Muscle layer of duodenum (tissue), 2 donors: ENCODE measurements around the gene ACER2.

Source experiments
- H3K27ac ChIP-seq: one replicate; pipeline ENCODE4 v1.7.0; 2013; ENCODE audit warnings: mild to moderate bottlenecking, low read length
- H3K27me3 ChIP-seq: one replicate; pipeline ENCODE4 v1.7.0; 2013; ENCODE audit warnings: low read depth, mild to moderate bottlenecking, control low read depth, low read length
- H3K36me3 ChIP-seq, 2 donors: one replicate each; pipeline ENCODE4 v1.7.0; 2013; ENCODE audit warnings: low read length in 2 of 2, control low read depth in 1 of 2, mild to moderate bottlenecking in 1 of 2; ENCODE audit not compliant: insufficient read depth in 2 of 2, control insufficient read depth in 1 of 2
- H3K4me1 ChIP-seq, 2 donors: one replicate each; pipeline ENCODE4 v1.7.0; 2013; ENCODE audit warnings: low read length in 2 of 2, mild to moderate bottlenecking in 2 of 2, control low read depth in 1 of 2, moderate library complexity in 1 of 2; ENCODE audit not compliant: insufficient read depth in 2 of 2, control insufficient read depth in 1 of 2
- H3K4me3 ChIP-seq, 2 donors: one replicate each; pipeline ENCODE4 v1.7.0; 2013; ENCODE audit warnings: low read length in 2 of 2, low read depth in 1 of 2, mild to moderate bottlenecking in 1 of 2
- H3K9me3 ChIP-seq, 2 donors: one replicate each; pipeline ENCODE4 v1.7.0; 2013; ENCODE audit warnings: low read length in 2 of 2, control low read depth in 1 of 2, mild to moderate bottlenecking in 1 of 2; ENCODE audit not compliant: control insufficient read depth in 1 of 2
- donor health status: healthy.

ACER2 gene

GRCh38 chr9:19456996-19457692 lies 48.3 kb downstream of the ACER2 start:
- no peak overlapping the region for H3K27ac ChIP-seq
- H3K36me3 ChIP-seq, result peaks cover 0 to under 1% of the 10 kb centered on the region in 2 donors
- H3K4me3 ChIP-seq, result peak overlapping the region in 1 of 2 donors; percentile 27
- H3K27me3 ChIP-seq, result no peaks in the 10 kb centered on the region
- no peaks in the 10 kb centered on the region for H3K9me3 ChIP-seq
- no peaks in the 10 kb centered on the region for H3K4me1 ChIP-seq

DNA sequence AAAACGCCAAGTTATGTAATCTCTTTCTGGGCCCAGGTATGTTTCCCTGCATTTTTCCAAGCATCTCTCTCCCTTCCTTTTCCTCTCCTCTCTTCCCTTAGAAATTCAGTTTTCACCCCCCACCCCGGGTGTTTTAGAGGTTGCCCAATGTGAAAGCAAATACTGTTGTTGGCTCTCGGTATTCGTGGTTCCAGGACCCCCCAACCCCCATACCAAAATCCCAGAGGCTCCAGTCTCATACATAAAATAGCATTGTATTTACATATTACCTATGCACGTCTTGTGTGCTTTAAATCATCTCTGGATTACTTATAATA lies 48.8 kb downstream of the ACER2 start:
- Histone ChIP-seq H3K4me3 (peak overlapping the region in 1 of 2 donors; percentile 27), H3K27me3 (no peaks in the 10 kb centered on the region), H3K9me3 (no peaks in the 10 kb centered on the region), H3K4me1 (no peaks in the 10 kb centered on the region), H3K36me3 (no peaks in the 10 kb centered on the region), H3K27ac (no peak overlapping the region)

- Histone ChIP-seq H3K27ac (no peak overlapping the region), H3K4me3 (no peak overlapping the region), H3K36me3 (no peaks in the 10 kb centered on the region), H3K9me3 (no peaks in the 10 kb centered on the region), H3K4me1 (no peaks in the 10 kb centered on the region), H3K27me3 (no peaks in the 10 kb centered on the region)
These were observed 51.4 kb downstream of the ACER2 start for GRCh38 chr9:19460243-19460642.

DNA sequence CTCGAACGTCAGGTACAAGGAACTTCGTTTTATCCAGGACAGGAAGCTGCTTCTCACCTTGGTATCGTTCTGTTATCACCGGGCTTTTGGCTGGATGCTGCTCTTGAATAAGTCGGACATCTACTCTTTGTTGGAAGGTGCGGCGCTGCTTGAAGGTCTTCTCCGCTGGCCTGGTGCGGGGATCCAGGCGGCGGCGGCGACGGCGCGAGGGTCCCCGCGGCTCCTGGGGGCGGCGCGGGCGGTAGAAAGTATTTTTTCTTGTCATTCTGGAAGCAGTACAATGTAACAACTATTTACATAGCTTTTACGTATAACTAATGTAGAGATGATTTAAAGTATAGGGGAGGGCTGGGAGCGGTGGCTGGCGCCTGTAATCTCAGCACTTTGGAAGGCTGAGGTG lies 52.3 kb downstream of the ACER2 start:
- Histone ChIP-seq H3K27me3 (no peaks in the 10 kb centered on the region), H3K36me3 (no peaks in the 10 kb centered on the region), H3K27ac (no peak overlapping the region), H3K4me3 (no peak overlapping the region), H3K9me3 (no peaks in the 10 kb centered on the region), H3K4me1 (no peaks in the 10 kb centered on the region)

GRCh38 chr9:19464061-19464763 lies 55.4 kb downstream of the ACER2 start:
- H3K4me1 ChIP-seq, result no peaks in the 10 kb centered on the region
- H3K4me3 ChIP-seq, result peak overlapping the region in 1 of 2 donors; percentile 65
- no peaks in the 10 kb centered on the region for H3K9me3 ChIP-seq
- H3K27ac ChIP-seq, result no peak overlapping the region
- no peaks in the 10 kb centered on the region for H3K27me3 ChIP-seq
- no peaks in the 10 kb centered on the region for H3K36me3 ChIP-seq

GRCh38 chr9:19464764-19465585 lies 56.2 kb downstream of the ACER2 start:
- no peaks in the 10 kb centered on the region for H3K36me3 ChIP-seq
- H3K9me3 ChIP-seq, result no peaks in the 10 kb centered on the region
- no peaks in the 10 kb centered on the region for H3K27me3 ChIP-seq
- H3K4me1 ChIP-seq, result no peaks in the 10 kb centered on the region
- no peak overlapping the region for H3K27ac ChIP-seq
- peak overlapping the region; percentile 49 to 65 for H3K4me3 ChIP-seq

- no peaks in the 10 kb centered on the region for H3K36me3 ChIP-seq
- H3K9me3 ChIP-seq, result no peaks in the 10 kb centered on the region
- H3K4me1 ChIP-seq, result no peaks in the 10 kb centered on the region
- H3K27ac ChIP-seq, result no peak overlapping the region
- H3K4me3 ChIP-seq, result no peak overlapping the region
- H3K27me3 ChIP-seq, result no peaks in the 10 kb centered on the region
These were observed 56.9 kb downstream of the ACER2 start for GRCh38 chr9:19465586-19466279.

GRCh38 chr9:19466280-19466639 lies 57.5 kb downstream of the ACER2 start:
- H3K4me1 ChIP-seq, result no peaks in the 10 kb centered on the region
- no peaks in the 10 kb centered on the region for H3K36me3 ChIP-seq
- no peaks in the 10 kb centered on the region for H3K27me3 ChIP-seq
- no peak overlapping the region for H3K4me3 ChIP-seq
- no peaks in the 10 kb centered on the region for H3K9me3 ChIP-seq
- H3K27ac ChIP-seq, result no peak overlapping the region

DNA sequence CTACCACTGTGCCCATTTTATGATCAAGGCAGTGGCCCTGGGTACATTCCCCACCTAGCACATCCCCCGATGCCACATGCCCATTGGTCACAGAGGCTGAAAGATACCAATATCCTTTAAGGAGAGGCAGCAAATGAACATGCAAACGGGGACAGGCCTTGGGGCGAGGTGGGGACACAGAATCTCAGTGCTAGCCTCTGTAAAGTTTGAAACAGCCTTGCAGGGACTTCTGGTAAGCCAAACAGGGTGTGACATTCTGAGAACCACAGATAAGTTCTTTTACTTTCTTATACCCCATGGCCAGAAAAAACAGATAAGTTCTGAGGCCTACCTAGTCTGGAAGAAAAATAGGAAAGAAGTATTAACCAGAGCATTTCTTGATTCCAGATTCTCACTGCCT lies 60.5 kb downstream of the ACER2 start:
- Histone ChIP-seq H3K27me3 (no peaks in the 10 kb centered on the region), H3K27ac (no peak overlapping the region), H3K4me1 (peaks cover 0 to 9% of the 10 kb centered on the region in 2 donors), H3K4me3 (no peak overlapping the region), H3K9me3 (no peaks in the 10 kb centered on the region), H3K36me3 (no peaks in the 10 kb centered on the region)

DNA sequence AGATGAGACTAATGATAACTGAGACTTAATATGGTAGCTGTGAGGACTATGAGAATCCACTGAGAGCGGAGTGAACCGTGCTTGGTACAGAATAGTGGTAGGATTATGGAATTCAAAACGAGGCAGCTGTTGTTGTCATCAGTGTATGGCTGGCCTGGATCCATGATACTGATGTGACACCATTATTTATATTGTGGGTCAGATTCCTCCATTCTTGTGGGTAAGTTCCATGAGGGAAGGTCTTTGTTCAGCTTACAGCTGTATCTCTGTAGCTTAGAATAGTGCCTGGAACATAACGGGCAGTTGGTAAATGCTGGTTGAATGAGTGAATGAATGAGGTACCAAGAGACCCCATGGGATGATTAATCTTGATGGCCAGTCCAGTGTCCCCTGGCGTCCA lies 61.8 kb downstream of the ACER2 start:
- no peak overlapping the region for H3K27ac ChIP-seq
- H3K4me3 ChIP-seq, result no peak overlapping the region

More for the DNA sequence above, 61.8 kb downstream of the ACER2 start:
- Histone ChIP-seq H3K27me3 (no peaks in the 10 kb centered on the region), H3K4me1 (peaks cover 0 to 9% of the 10 kb centered on the region in 2 donors), H3K9me3 (no peaks in the 10 kb centered on the region), H3K36me3 (no peaks in the 10 kb centered on the region)
